ENCODE measurements around the gene PDE4A. TPM values are rescaled to one million over a fixed set of nuclear protein-coding genes. Genes with fewer than 3 reads are reported as not detected.

PDE4A gene
- total RNA-seq, 4 donors from 2014 or later, result 9.0 to 15.9 (median 13.1) TPM

- intact Hi-C loops (cut with DNase I; ENCODE audit: low total_unique reads), result no loop called here
- peaks cover 23 to 43% (median 31%) of the 10 kb centered on the region in 4 donors for H3K4me1 ChIP-seq
Observed at GRCh38 chr19:10402441-10403038, 17.8 kb upstream of the PDE4A start.

GRCh38 chr19:10403137-10404021 is 17.0 kb upstream of the PDE4A start, which contains the start of gene CDC37:
CDC37 (minus strand) TSS chr19:10403542; CDS start chr19:10403479, 63 bp downstream.
- in situ Hi-C loops (cut with MboI; ENCODE audit: low pct_ligation_motif_present in 1 of 4, low pct_unique_long_range_greater_than_20kb in 1 of 4, low sequenced_read_pairs in 3 of 4), result no loop called here
- WGBS, 2 donors (ENCODE audit: low coverage in 1 of 2), result 0 to 1% methylated on average over 13 to 45 of the region's 69 CpGs

More at GRCh38 chr19:10402441-10403038, 17.8 kb upstream of the PDE4A start:
- no peaks in the 10 kb centered on the region for H3K36me3 ChIP-seq
- no peaks in the 10 kb centered on the region for H3K9me3 ChIP-seq
- in situ Hi-C loops (cut with MboI; ENCODE audit: low pct_ligation_motif_present in 1 of 4, low pct_unique_long_range_greater_than_20kb in 1 of 4, low sequenced_read_pairs in 3 of 4), result no loop called here
- DNase-seq, result peak; percentile 45
- H3K4me3 ChIP-seq, result peak overlapping the region; percentile 68 to 83 (median 78)
- no peak for TF ChIP-seq POLR2A (IDR thresholded peaks at IDR 0.05)
- TF ChIP-seq POLR2AphosphoS5 (IDR thresholded peaks at IDR 0.05), result peak in 2 of 3 donors; percentile 9 to 10
- H3K27me3 ChIP-seq, result peaks cover 33% of the 10 kb centered on the region
- 0 to 1% methylated on average over 3 to 15 of the region's 15 CpGs for WGBS, 2 donors (ENCODE audit: low coverage in 1 of 2)
- peak overlapping the region; percentile 82 to 88 (median 84) for H3K27ac ChIP-seq

GRCh38 chr19:10404888-10405820 is 15.2 kb upstream of the PDE4A start:
- H3K27ac ChIP-seq, result peak overlapping the region in 2 of 4 donors; percentile 10 to 82
- H3K9me3 ChIP-seq, result no peaks in the 10 kb centered on the region
- H3K4me3 ChIP-seq, result peak overlapping the region in 2 of 4 donors; percentile 68 to 75
- H3K4me1 ChIP-seq, result peaks cover 23 to 43% (median 31%) of the 10 kb centered on the region in 4 donors
- H3K27me3 ChIP-seq, result peaks cover 58% of the 10 kb centered on the region
- WGBS, 2 donors (ENCODE audit: low coverage in 1 of 2), result 11 to 12% methylated on average over 20 to 27 of the region's 43 CpGs
- intact Hi-C loops (cut with DNase I; ENCODE audit: low total_unique reads), result loop anchor here (2.0 kb wide), 1 partner anchor 72 kb away; no protein-coding TSS in a partner anchor
- in situ Hi-C loops (cut with MboI; ENCODE audit: low pct_ligation_motif_present in 1 of 4, low pct_unique_long_range_greater_than_20kb in 1 of 4, low sequenced_read_pairs in 3 of 4), result no loop called here
- H3K36me3 ChIP-seq, result no peaks in the 10 kb centered on the region
- no peak for DNase-seq
- no peak for TF ChIP-seq EP300 (IDR thresholded peaks at IDR 0.05; ENCODE audit: low read depth)
- no peak for TF ChIP-seq POLR2AphosphoS5 (IDR thresholded peaks at IDR 0.05)
- no peak for TF ChIP-seq CTCF (IDR thresholded peaks at IDR 0.05)
- TF ChIP-seq POLR2A (IDR thresholded peaks at IDR 0.05), result no peak

More at GRCh38 chr19:10403137-10404021, 17.0 kb upstream of the PDE4A start, which contains the start of gene CDC37:
- DNase-seq, result peak; percentile 98
- intact Hi-C loops (cut with DNase I; ENCODE audit: low total_unique reads), result loop anchor here (2.0 kb wide), 1 partner anchor 73 kb away; no protein-coding TSS in a partner anchor
- Histone ChIP-seq H3K4me3 (peak within 1 kb of the TSS; percentile 68 to 83 (median 78)), H3K27ac (peak within 1 kb of the TSS; percentile 82 to 88 (median 84)), H3K36me3 (no peaks in the 10 kb centered on the region), H3K9me3 (no peaks in the 10 kb centered on the region), H3K27me3 (peaks cover 40% of the 10 kb centered on the region), H3K4me1 (peaks cover 23 to 43% (median 31%) of the 10 kb centered on the region in 4 donors)
- TF ChIP-seq CTCF (IDR thresholded peaks at IDR 0.05) (no peak), EP300 (IDR thresholded peaks at IDR 0.05; ENCODE audit: low read depth) (no peak), POLR2A (IDR thresholded peaks at IDR 0.05) (peak; percentile 87), POLR2AphosphoS5 (IDR thresholded peaks at IDR 0.05) (peak; percentile 90 to 94 (median 92))

- intact Hi-C loops (cut with DNase I; ENCODE audit: low total_unique reads) (no loop called here), in situ Hi-C loops (cut with MboI; ENCODE audit: low pct_ligation_motif_present in 1 of 4, low pct_unique_long_range_greater_than_20kb in 1 of 4, low sequenced_read_pairs in 3 of 4) (no loop called here)
- Histone ChIP-seq H3K4me3 (no peak overlapping the region), H3K9me3 (no peaks in the 10 kb centered on the region), H3K36me3 (no peaks in the 10 kb centered on the region), H3K27me3 (peaks cover 66% of the 10 kb centered on the region), H3K27ac (no peak overlapping the region), H3K4me1 (peaks cover 22 to 34% (median 26%) of the 10 kb centered on the region in 4 donors)
- DNase-seq, result no peak
- TF ChIP-seq POLR2A (IDR thresholded peaks at IDR 0.05) (no peak), POLR2AphosphoS5 (IDR thresholded peaks at IDR 0.05) (no peak), CTCF (IDR thresholded peaks at IDR 0.05) (no peak), EP300 (IDR thresholded peaks at IDR 0.05; ENCODE audit: low read depth) (no peak)
- 56 to 72% methylated on average over 4 to 6 of the region's 6 CpGs for WGBS, 2 donors (ENCODE audit: low coverage in 1 of 2)
Observed at GRCh38 chr19:10406191-10406590, 14.1 kb upstream of the PDE4A start.

All from transverse colon (tissue), 4 donors.